ENCODE data around the gene PHOSPHO1. TPM values are rescaled to one million over a fixed set of nuclear protein-coding genes. Genes with fewer than 3 reads are reported as not detected.
"Not testable (repeated sequence)": the region's sequence is repeated elsewhere in the genome, so short reads cannot be mapped to it uniquely, and the experiment has no call there.

The PHOSPHO1 gene
- total RNA-seq, 1 donor from 2014 or later, result not detected

DNA sequence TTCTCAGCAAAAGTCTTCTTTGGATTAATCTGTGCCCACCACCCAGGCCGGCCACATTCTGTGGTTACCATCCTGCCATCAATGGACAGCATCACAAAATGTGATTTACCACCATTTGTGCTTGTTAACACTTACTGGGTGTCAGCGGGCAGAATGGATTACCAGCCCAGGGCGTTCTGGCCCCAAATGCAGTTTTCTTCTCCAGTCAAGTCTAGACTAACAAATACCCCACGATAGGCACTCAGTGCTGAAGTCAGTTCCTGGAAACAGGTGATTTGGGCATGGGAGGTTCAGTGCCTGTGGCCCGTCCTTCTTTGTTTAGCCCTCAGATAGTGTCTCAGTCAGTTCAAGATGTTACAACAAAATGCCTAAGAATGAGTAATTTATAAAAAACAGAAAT is 38.8 kb upstream of the PHOSPHO1 start:
- no peaks in the 10 kb centered on the region for H3K4me1 Mint-ChIP-seq
- no peaks in the 10 kb centered on the region for H3K9me3 Mint-ChIP-seq
- peaks cover 3% of the 10 kb centered on the region for H3K27me3 Mint-ChIP-seq
- ChIA-PET POLR2A (no interaction called here), CTCF (no interaction called here)
- no peak overlapping the region for H3K27ac Mint-ChIP-seq
- ATAC-seq (ENCODE audit: low read depth) (no peak), DNase-seq (no peak)
- intact Hi-C loops (cut with micrococcal nuclease), result no loop called here
- no peak overlapping the region for H3K4me3 Mint-ChIP-seq
- TF ChIP-seq, protein P1, sequence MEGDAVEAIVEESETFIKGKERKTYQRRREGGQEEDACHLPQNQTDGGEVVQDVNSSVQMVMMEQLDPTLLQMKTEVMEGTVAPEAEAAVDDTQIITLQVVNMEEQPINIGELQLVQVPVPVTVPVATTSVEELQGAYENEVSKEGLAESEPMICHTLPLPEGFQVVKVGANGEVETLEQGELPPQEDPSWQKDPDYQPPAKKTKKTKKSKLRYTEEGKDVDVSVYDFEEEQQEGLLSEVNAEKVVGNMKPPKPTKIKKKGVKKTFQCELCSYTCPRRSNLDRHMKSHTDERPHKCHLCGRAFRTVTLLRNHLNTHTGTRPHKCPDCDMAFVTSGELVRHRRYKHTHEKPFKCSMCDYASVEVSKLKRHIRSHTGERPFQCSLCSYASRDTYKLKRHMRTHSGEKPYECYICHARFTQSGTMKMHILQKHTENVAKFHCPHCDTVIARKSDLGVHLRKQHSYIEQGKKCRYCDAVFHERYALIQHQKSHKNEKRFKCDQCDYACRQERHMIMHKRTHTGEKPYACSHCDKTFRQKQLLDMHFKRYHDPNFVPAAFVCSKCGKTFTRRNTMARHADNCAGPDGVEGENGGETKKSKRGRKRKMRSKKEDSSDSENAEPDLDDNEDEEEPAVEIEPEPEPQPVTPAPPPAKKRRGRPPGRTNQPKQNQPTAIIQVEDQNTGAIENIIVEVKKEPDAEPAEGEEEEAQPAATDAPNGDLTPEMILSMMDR (IDR thresholded peaks at IDR 0.05), result no peak
- H3K36me3 Mint-ChIP-seq (ENCODE audit: low read depth), result no peaks in the 10 kb centered on the region

DNA sequence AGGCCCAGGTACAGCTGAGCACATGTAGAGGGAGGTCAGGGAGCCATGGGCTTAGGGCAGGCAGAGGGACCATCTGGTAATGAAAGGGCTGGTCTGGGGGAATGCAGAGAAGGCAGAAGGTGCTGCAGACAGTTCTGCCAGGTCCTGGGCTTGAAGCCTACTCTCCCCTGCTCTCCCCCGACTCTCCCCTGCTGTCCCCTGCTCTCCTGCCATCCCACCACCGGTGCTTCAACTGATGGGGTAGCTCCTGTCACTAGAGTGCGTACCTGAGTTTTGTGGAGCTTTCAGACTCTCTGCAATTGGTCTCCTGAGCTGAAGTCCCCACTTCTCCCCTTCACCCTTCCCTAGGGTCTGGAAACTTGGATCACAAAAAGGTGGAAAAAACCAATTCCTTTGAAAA is 37.3 kb upstream of the PHOSPHO1 start:
- DNase-seq (no peak), ATAC-seq (ENCODE audit: low read depth) (no peak)
- TF ChIP-seq, protein P1 (IDR thresholded peaks at IDR 0.05), result no peak
- Mint-ChIP-seq H3K27ac (no peak overlapping the region), H3K36me3 (ENCODE audit: low read depth) (no peaks in the 10 kb centered on the region), H3K4me3 (no peak overlapping the region), H3K4me1 (no peaks in the 10 kb centered on the region), H3K9me3 (no peaks in the 10 kb centered on the region), H3K27me3 (peaks cover 3% of the 10 kb centered on the region)
- POLR2A ChIA-PET, result no interaction called here
- CTCF ChIA-PET, result no interaction called here
- intact Hi-C loops (cut with micrococcal nuclease), result no loop called here

DNA sequence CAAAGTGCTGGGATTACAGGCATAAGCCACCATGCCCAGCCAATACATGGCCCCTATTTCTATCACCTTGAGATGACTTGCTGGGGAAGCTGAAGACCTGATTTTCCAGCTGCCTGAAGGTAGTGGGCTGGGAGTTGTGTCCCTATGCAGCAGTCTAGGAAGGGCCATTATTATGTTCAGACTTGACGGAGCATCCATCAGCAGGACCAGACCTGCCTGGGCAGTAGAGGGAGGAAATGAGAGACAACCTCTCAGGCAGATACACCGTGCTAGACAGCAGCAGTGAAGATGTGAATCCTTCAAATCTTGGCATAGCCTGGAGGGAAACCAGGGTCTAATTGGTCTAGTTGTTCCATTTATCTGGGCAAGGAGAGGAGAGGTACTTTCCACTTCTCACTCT is 35.6 kb upstream of the PHOSPHO1 start:
- CTCF ChIA-PET, result no interaction called here
- Mint-ChIP-seq H3K36me3 (ENCODE audit: low read depth) (no peaks in the 10 kb centered on the region), H3K27me3 (peaks cover 4% of the 10 kb centered on the region), H3K9me3 (no peaks in the 10 kb centered on the region), H3K4me3 (no peak overlapping the region), H3K27ac (no peak overlapping the region), H3K4me1 (peaks cover under 1% of the 10 kb centered on the region)
- no peak for DNase-seq
- ATAC-seq (ENCODE audit: low read depth), result no peak
- intact Hi-C loops (cut with micrococcal nuclease), result no loop called here
- POLR2A ChIA-PET, result no interaction called here
- TF ChIP-seq, protein P1 (IDR thresholded peaks at IDR 0.05), result no peak

DNA sequence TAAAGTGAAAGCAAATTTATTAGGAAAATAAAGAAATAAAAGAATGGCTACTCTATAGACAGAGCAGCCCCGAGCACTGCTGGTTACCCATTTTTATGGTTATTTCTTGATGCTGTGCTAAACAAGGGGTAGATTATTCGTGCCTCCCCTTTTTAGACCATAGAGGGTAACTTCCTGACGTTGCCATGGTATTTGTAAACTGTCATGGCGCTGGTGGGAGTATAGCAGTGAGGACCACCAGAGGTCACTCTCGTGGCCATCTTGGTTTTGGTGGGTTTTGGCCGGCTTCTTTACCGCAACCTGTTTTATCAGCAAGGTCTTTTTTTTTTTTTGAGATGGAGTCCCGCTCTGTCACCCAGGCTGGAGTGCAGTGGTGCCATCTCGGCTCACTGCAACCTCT is 31.0 kb upstream of the PHOSPHO1 start:
- DNase-seq; POLR2A ChIA-PET; H3K27ac Mint-ChIP-seq; CTCF ChIA-PET; H3K36me3 Mint-ChIP-seq (ENCODE audit: low read depth); H3K9me3 Mint-ChIP-seq; H3K27me3 Mint-ChIP-seq; ATAC-seq (ENCODE audit: low read depth); H3K4me3 Mint-ChIP-seq: not testable (repeated sequence)
- intact Hi-C loops (cut with micrococcal nuclease), result loop anchor here (2.0 kb wide), 1 partner anchor 31 kb away; the partner anchor contains the start of gene PHOSPHO1
- peaks cover 11% of the 10 kb centered on the region for H3K4me1 Mint-ChIP-seq

DNA sequence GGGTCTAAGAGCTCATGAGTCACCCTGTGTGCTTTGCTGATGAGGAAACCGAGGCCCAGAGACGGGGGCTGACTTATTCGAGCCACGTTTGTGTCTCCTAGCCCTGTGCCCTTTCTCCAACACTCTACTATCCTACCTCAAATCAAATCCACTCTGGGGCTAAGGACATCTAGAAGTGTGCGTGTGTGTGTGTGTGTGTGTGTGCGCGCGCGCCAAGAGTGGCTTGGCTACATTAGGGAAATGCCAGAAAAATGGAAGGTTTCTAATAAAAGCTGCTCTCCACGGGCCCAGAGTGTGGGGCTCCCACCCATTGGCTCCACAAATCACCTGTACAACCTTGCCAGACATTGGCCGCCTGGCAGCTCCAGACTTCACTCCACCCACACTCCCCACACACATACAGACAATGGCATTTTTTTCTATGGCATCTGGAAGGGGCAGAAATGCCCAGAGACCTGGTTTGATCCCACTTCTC is 30.3 kb upstream of the PHOSPHO1 start:
- Mint-ChIP-seq H3K27me3 (peaks cover 9% of the 10 kb centered on the region), H3K4me1 (peaks cover 11% of the 10 kb centered on the region), H3K4me3 (peak overlapping the region; percentile 79), H3K27ac (no peak overlapping the region), H3K36me3 (ENCODE audit: low read depth) (no peaks in the 10 kb centered on the region), H3K9me3 (no peaks in the 10 kb centered on the region)
- TF ChIP-seq, protein P1 (IDR thresholded peaks at IDR 0.05), result no peak
- ATAC-seq (ENCODE audit: low read depth) (no peak), DNase-seq (no peak)
- intact Hi-C loops (cut with micrococcal nuclease), result loop anchor here (2.0 kb wide), 1 partner anchor 30 kb away; the partner anchor contains the start of gene PHOSPHO1
- ChIA-PET CTCF (no interaction called here), POLR2A (interaction anchor here (1.4 kb wide), 1 partner anchor 68 kb away, joined by 6 read pairs; no protein-coding TSS in a partner anchor)
